GM18498 (cell line): ENCODE results near the gene PLEKHB1.
"Not testable (repeated sequence)": the region's sequence is repeated elsewhere in the genome, so short reads cannot be mapped to it uniquely, and the experiment has no call there.

ENCODE experiments used
- ATAC-seq: cut with Tn5 transposase; IDR thresholded peaks from one replicate; pipeline ENCODE4 v1.9.1; 2021; ENCODE audit warnings: mild to moderate bottlenecking, moderate library complexity; ENCODE audit not compliant: unreplicated experiment

Gene PLEKHB1

DNA sequence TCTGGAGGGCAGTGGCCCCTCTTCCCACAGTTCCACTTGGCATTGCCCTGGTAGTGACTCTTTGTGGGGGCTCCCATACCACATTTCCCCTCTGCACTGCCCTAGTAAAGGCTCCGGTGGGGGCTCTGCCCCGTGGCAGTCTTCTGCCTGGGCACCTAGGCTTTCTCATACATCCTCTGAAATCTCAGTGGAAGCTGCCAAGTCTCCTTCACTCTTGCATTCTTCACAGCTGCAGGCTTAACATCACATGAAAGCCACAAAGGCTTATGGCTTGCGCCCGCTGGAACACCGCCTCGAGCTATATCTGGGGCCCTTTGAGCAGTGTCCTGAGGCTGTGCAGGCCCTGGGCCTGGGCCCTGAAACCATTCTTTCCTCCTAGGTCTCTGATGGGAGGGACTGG is 25.3 kb downstream of the PLEKHB1 start:
- no peak for ATAC-seq

DNA sequence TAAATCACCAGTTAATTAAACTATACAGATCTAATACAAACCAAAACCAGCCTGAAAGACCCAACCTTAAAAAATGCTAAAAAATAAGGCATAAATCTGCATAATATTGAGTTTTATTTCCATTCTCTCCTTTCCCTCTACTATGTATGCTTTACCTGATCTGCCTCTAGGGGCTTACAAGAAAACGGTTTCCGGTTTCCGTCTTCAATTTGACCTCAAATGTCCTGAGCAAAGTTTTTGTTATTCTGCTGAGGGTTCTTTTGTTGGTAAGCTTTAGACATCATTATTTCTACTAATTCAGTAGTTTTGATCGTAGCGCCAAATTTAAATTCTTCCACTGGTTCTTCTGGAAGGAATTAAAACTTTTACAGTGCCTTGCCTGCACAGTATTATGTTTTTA is 30.2 kb downstream of the PLEKHB1 start:
- not testable (repeated sequence) for ATAC-seq

DNA sequence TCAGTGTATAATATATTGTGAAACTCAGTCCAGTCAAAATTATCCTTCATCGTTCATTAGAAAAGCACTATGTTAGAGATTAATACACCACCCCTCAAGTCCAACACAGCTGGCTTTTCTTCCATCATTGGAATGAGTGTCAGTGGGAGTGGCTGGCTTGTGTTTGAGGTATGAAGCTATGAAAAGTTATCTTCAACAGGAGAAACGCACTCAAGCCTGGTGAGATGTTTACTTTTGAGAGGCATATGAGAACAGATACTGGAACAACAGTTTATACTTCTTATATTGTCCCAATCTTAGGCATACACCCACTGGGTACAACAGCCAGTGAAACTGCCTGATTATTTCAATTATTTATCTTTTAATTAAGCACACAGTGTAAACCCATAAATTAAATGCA is 34.3 kb downstream of the PLEKHB1 start:
- ATAC-seq, result no peak

DNA sequence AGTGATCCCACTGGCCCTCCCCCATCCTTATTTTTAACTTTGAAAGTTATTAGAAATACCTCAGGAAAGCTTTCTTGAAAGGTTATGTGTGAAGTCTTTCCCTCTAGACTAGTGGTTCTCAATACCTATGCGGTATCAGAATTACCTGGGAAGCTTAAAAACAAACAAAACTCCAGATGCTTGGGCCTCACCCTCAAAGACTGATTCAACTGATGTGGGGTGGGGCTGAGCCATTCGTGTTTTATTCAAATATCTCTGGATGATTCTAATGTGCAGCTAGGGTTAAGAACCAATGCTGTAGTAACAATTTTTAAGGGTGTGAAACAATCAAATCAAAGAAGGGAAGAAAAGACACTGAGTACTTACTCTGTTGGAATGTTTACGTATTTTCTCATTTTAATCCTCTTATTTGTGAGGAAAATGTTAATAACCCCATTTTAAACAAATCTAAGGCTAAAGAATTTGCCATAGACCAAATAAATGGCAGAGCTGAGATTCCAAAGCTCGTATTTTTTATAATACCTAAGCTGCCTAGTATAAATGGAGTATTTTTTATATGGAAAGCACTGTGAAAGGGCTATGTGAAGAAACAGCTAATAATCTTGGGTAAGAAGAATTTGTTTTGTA is 47.6 kb downstream of the PLEKHB1 start:
- ATAC-seq, result no peak

DNA sequence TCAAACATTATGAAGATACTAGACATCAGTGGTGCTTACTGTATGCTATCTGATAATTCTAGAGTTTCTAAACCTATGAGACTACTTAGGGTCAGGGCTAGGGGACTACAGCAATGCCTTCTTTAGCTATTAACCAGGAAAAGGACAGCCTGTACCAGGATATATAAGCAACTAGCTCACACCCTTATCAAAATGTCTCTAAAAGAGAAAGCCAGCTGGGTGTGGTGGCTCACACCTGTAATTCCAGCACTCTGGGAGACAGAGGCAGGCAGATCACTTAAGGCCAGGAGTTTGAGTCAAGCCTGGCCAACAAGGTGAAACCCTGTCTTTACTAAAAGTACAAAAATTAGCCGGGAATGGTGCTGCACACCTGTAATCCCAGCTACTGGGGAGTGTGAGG is 58.7 kb downstream of the PLEKHB1 start:
- ATAC-seq, result no peak

DNA sequence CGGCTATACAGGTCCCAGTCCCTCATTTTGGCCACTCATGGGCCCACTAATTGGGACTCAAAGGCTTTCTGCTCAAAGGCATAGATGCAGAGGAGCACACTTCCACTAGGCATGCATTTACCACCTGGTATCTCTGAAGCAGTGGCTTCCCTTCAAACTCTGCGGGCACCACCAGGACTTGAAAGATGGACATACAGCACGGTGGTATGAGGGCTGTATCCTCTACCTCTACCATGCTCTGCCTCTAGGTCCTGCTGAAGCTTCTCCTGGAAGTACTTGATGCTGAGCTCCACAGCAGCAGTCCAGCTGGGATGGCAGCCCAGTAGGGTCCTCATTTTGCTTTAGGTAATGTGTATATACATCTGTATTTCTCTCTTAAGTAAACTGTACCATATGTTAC is 64.6 kb downstream of the PLEKHB1 start:
- no peak for ATAC-seq
